Activated naive CD8-positive, alpha-beta T cell treated with anti-CD3 and anti-CD28 coated beads, Interleukin-2, amount 50 U/mL, for 24 hours (primary cell): Measurements from ENCODE around the gene TBX15.

Experiments
- ATAC-seq: fragments of 150-1000 bp; cut with Tn5 transposase; one replicate; pipeline ENCODE4 v1.10.0; 2021
- DNase-seq: peaks from one replicate; pipeline ENCODE4 v3.0.0; 2021
- H3K27ac Mint-ChIP-seq: one replicate; pipeline ENCODE4 v1.8.0; 2021; ENCODE audit warnings: mild to moderate bottlenecking, mixed read lengths
- H3K27me3 Mint-ChIP-seq: one replicate; pipeline ENCODE4 v1.8.0; 2021; ENCODE audit warnings: mixed read lengths
- H3K36me3 Mint-ChIP-seq: one replicate; pipeline ENCODE4 v1.8.0; 2021; ENCODE audit warnings: low read depth, mixed read lengths
- H3K4me1 Mint-ChIP-seq: one replicate; pipeline ENCODE4 v1.8.0; 2021; ENCODE audit warnings: mixed read lengths
- H3K4me3 Mint-ChIP-seq: one replicate; pipeline ENCODE4 v1.8.0; 2021; ENCODE audit warnings: mild to moderate bottlenecking, moderate library complexity, mixed read lengths
- H3K9me3 Mint-ChIP-seq: one replicate; pipeline ENCODE4 v1.8.0; 2021; ENCODE audit warnings: mixed read lengths

Gene TBX15

GRCh38 chr1:118945489-118945888, 42.7 kb downstream of the TBX15 start:
- no peak overlapping the region for H3K27ac Mint-ChIP-seq
- H3K36me3 Mint-ChIP-seq, result no peaks in the 10 kb centered on the region
- H3K9me3 Mint-ChIP-seq, result peaks cover 4% of the 10 kb centered on the region
- no peak for DNase-seq
- no peak for ATAC-seq
- H3K27me3 Mint-ChIP-seq, result no peaks in the 10 kb centered on the region
- no peaks in the 10 kb centered on the region for H3K4me1 Mint-ChIP-seq
- no peak overlapping the region for H3K4me3 Mint-ChIP-seq

GRCh38 chr1:118944546-118944945, 43.6 kb downstream of the TBX15 start:
- DNase-seq (no peak), ATAC-seq (no peak)
- H3K27ac Mint-ChIP-seq, result no peak overlapping the region
- no peaks in the 10 kb centered on the region for H3K4me1 Mint-ChIP-seq
- no peaks in the 10 kb centered on the region for H3K27me3 Mint-ChIP-seq
- H3K36me3 Mint-ChIP-seq, result no peaks in the 10 kb centered on the region
- H3K9me3 Mint-ChIP-seq, result peaks cover 4% of the 10 kb centered on the region
- H3K4me3 Mint-ChIP-seq, result no peak overlapping the region

GRCh38 chr1:118944133-118944532, 44.0 kb downstream of the TBX15 start:
- DNase-seq (no peak), ATAC-seq (no peak)
- Mint-ChIP-seq H3K4me3 (no peak overlapping the region), H3K4me1 (no peaks in the 10 kb centered on the region), H3K36me3 (no peaks in the 10 kb centered on the region), H3K27ac (no peak overlapping the region), H3K27me3 (no peaks in the 10 kb centered on the region), H3K9me3 (peaks cover 4% of the 10 kb centered on the region)

- Mint-ChIP-seq H3K27me3 (no peaks in the 10 kb centered on the region), H3K4me1 (no peaks in the 10 kb centered on the region), H3K27ac (no peak overlapping the region), H3K9me3 (peaks cover 4% of the 10 kb centered on the region), H3K4me3 (no peak overlapping the region), H3K36me3 (no peaks in the 10 kb centered on the region)
- ATAC-seq (no peak), DNase-seq (no peak)
Measured at GRCh38 chr1:118940957-118941356, 47.2 kb downstream of the TBX15 start.

- Mint-ChIP-seq H3K4me1 (no peaks in the 10 kb centered on the region), H3K27me3 (no peaks in the 10 kb centered on the region), H3K36me3 (no peaks in the 10 kb centered on the region), H3K27ac (no peak overlapping the region), H3K4me3 (no peak overlapping the region), H3K9me3 (no peaks in the 10 kb centered on the region)
- DNase-seq (no peak), ATAC-seq (no peak)
Measured at GRCh38 chr1:118937413-118938072, 50.6 kb downstream of the TBX15 start.

GRCh38 chr1:118934706-118935105, 53.4 kb downstream of the TBX15 start:
- Mint-ChIP-seq H3K27me3 (no peaks in the 10 kb centered on the region), H3K27ac (no peak overlapping the region), H3K36me3 (no peaks in the 10 kb centered on the region), H3K4me1 (no peaks in the 10 kb centered on the region), H3K4me3 (no peak overlapping the region), H3K9me3 (no peaks in the 10 kb centered on the region)
- DNase-seq (no peak), ATAC-seq (no peak)

- H3K4me1 Mint-ChIP-seq, result no peaks in the 10 kb centered on the region
- no peaks in the 10 kb centered on the region for H3K36me3 Mint-ChIP-seq
- no peak overlapping the region for H3K27ac Mint-ChIP-seq
- H3K4me3 Mint-ChIP-seq, result no peak overlapping the region
- no peak for ATAC-seq
- no peaks in the 10 kb centered on the region for H3K9me3 Mint-ChIP-seq
- no peak for DNase-seq
- no peaks in the 10 kb centered on the region for H3K27me3 Mint-ChIP-seq
Measured at GRCh38 chr1:118933051-118933781, 54.9 kb downstream of the TBX15 start.

- H3K36me3 Mint-ChIP-seq, result no peaks in the 10 kb centered on the region
- ATAC-seq (no peak), DNase-seq (no peak)
- no peak overlapping the region for H3K4me3 Mint-ChIP-seq
- H3K27ac Mint-ChIP-seq, result no peak overlapping the region
- no peaks in the 10 kb centered on the region for H3K27me3 Mint-ChIP-seq
- H3K4me1 Mint-ChIP-seq, result no peaks in the 10 kb centered on the region
- H3K9me3 Mint-ChIP-seq, result no peaks in the 10 kb centered on the region
Measured at GRCh38 chr1:118931876-118932275, 56.3 kb downstream of the TBX15 start.

- Mint-ChIP-seq H3K27ac (no peak overlapping the region), H3K9me3 (peaks cover 5% of the 10 kb centered on the region), H3K4me1 (no peaks in the 10 kb centered on the region), H3K36me3 (no peaks in the 10 kb centered on the region), H3K27me3 (no peaks in the 10 kb centered on the region), H3K4me3 (no peak overlapping the region)
- no peak for DNase-seq
- no peak for ATAC-seq
Measured at GRCh38 chr1:118928739-118929554, 59.2 kb downstream of the TBX15 start.

- no peaks in the 10 kb centered on the region for H3K27me3 Mint-ChIP-seq
- H3K4me3 Mint-ChIP-seq, result no peak overlapping the region
- ATAC-seq, result no peak
- no peak for DNase-seq
- H3K27ac Mint-ChIP-seq, result no peak overlapping the region
- no peaks in the 10 kb centered on the region for H3K4me1 Mint-ChIP-seq
- H3K9me3 Mint-ChIP-seq, result peaks cover 5% of the 10 kb centered on the region
- H3K36me3 Mint-ChIP-seq, result no peaks in the 10 kb centered on the region
Measured at GRCh38 chr1:118927427-118928187, 60.5 kb downstream of the TBX15 start.

GRCh38 chr1:118926261-118926660, 61.9 kb downstream of the TBX15 start:
- H3K4me1 Mint-ChIP-seq, result no peaks in the 10 kb centered on the region
- ATAC-seq, result no peak
- no peak overlapping the region for H3K27ac Mint-ChIP-seq
- H3K27me3 Mint-ChIP-seq, result no peaks in the 10 kb centered on the region
- H3K9me3 Mint-ChIP-seq, result peaks cover 5% of the 10 kb centered on the region
- H3K36me3 Mint-ChIP-seq, result no peaks in the 10 kb centered on the region
- DNase-seq, result no peak
- H3K4me3 Mint-ChIP-seq, result no peak overlapping the region

GRCh38 chr1:118925651-118926050, 62.5 kb downstream of the TBX15 start:
- DNase-seq (no peak), ATAC-seq (no peak)
- no peaks in the 10 kb centered on the region for H3K4me1 Mint-ChIP-seq
- no peak overlapping the region for H3K27ac Mint-ChIP-seq
- no peak overlapping the region for H3K4me3 Mint-ChIP-seq
- no peaks in the 10 kb centered on the region for H3K36me3 Mint-ChIP-seq
- no peaks in the 10 kb centered on the region for H3K27me3 Mint-ChIP-seq
- peaks cover 5% of the 10 kb centered on the region for H3K9me3 Mint-ChIP-seq

- Mint-ChIP-seq H3K4me1 (no peaks in the 10 kb centered on the region), H3K36me3 (no peaks in the 10 kb centered on the region), H3K4me3 (no peak overlapping the region), H3K27me3 (no peaks in the 10 kb centered on the region), H3K9me3 (peaks cover 5% of the 10 kb centered on the region), H3K27ac (no peak overlapping the region)
- ATAC-seq (no peak), DNase-seq (no peak)
Measured at GRCh38 chr1:118923319-118923718, 64.8 kb downstream of the TBX15 start.

- H3K9me3 Mint-ChIP-seq, result peaks cover 5% of the 10 kb centered on the region
- H3K4me3 Mint-ChIP-seq, result no peak overlapping the region
- DNase-seq (no peak), ATAC-seq (no peak)
- H3K36me3 Mint-ChIP-seq, result no peaks in the 10 kb centered on the region
- no peaks in the 10 kb centered on the region for H3K27me3 Mint-ChIP-seq
- no peak overlapping the region for H3K27ac Mint-ChIP-seq
- no peaks in the 10 kb centered on the region for H3K4me1 Mint-ChIP-seq
Measured at GRCh38 chr1:118921994-118922393, 66.1 kb downstream of the TBX15 start.
